Lower lobe of right lung (tissue), 2 donors: ENCODE results near the gene CFLAR. TPM values are rescaled to one million over a fixed set of nuclear protein-coding genes. Genes with fewer than 3 reads are reported as not detected.
A peak's percentile ranks its signal among the peaks of the same experiment; 100 is the strongest.

Experiments
- ATAC-seq, 2 donors: fragments of 200-7000 bp; cut with Tn5 transposase; one replicate each; pipeline ENCODE4 v1.9.1; 2020 to 2022; ENCODE audit warnings: mild to moderate bottlenecking in 2 of 2, moderate library complexity in 2 of 2
- DNase-seq: peaks from one replicate; pipeline ENCODE4 v3.0.0-alpha.2; 2020
- H3K27ac ChIP-seq: fragments of 200-600 bp; one replicate; pipeline ENCODE4 v1.8.0; 2022
- H3K27me3 ChIP-seq: fragments of 200-600 bp; one replicate; pipeline ENCODE4 v1.8.0; 2022; ENCODE audit warnings: low read depth
- H3K36me3 ChIP-seq: fragments of 200-600 bp; one replicate; pipeline ENCODE4 v1.8.0; 2022; ENCODE audit warnings: mild to moderate bottlenecking
- H3K4me1 ChIP-seq: fragments of 200-600 bp; one replicate; pipeline ENCODE4 v1.8.0; 2022
- H3K4me3 ChIP-seq: fragments of 200-600 bp; one replicate; pipeline ENCODE4 v1.8.0; 2022; ENCODE audit warnings: mild to moderate bottlenecking
- H3K9me3 ChIP-seq: fragments of 200-600 bp; one replicate; pipeline ENCODE4 v1.8.0; 2022
- intact Hi-C: fragments of 100-400 bp; cut with DNase I; formaldehyde crosslinking; loops from one replicate; pipeline ENCODE4 v1.11.0; 2022
- total RNA-seq: library from RNA; stranded (reverse); fragmentation: NEBNext Ultra II Directional; extraction: Animal tissue kit (Norgen Biotek cat#: 25700); gene quantifications from one replicate; pipeline ENCODE4 v1.2.1, GENCODE V29; 2021
- TF ChIP-seq, protein P1 (sequence below): fragments of 200-600 bp; IDR thresholded peaks from one replicate; pipeline ENCODE4 v1.8.0; 2022; ENCODE audit warnings: antibody characterized with exemption, mild to moderate bottlenecking
- donor health status: DM: no; HTN: yes; CAD: no; lungs with severe emphysema.

Gene CFLAR
- total RNA-seq, 1 donor from 2014 or later, result 345 TPM

GRCh38 chr2:201191132-201191875, 75.3 kb downstream of the CFLAR start:
- peak; percentile 34 to 47 for ATAC-seq
- H3K27me3 ChIP-seq, result no peaks in the 10 kb centered on the region
- peaks cover 29% of the 10 kb centered on the region for H3K4me1 ChIP-seq
- intact Hi-C loops, result no loop called here
- no peaks in the 10 kb centered on the region for H3K9me3 ChIP-seq
- peak overlapping the region; percentile 42 for H3K27ac ChIP-seq
- no peak overlapping the region for H3K4me3 ChIP-seq
- TF ChIP-seq, protein P1, sequence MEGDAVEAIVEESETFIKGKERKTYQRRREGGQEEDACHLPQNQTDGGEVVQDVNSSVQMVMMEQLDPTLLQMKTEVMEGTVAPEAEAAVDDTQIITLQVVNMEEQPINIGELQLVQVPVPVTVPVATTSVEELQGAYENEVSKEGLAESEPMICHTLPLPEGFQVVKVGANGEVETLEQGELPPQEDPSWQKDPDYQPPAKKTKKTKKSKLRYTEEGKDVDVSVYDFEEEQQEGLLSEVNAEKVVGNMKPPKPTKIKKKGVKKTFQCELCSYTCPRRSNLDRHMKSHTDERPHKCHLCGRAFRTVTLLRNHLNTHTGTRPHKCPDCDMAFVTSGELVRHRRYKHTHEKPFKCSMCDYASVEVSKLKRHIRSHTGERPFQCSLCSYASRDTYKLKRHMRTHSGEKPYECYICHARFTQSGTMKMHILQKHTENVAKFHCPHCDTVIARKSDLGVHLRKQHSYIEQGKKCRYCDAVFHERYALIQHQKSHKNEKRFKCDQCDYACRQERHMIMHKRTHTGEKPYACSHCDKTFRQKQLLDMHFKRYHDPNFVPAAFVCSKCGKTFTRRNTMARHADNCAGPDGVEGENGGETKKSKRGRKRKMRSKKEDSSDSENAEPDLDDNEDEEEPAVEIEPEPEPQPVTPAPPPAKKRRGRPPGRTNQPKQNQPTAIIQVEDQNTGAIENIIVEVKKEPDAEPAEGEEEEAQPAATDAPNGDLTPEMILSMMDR, result no peak
- H3K36me3 ChIP-seq, result peaks cover 64% of the 10 kb centered on the region
- no peak for DNase-seq

DNA sequence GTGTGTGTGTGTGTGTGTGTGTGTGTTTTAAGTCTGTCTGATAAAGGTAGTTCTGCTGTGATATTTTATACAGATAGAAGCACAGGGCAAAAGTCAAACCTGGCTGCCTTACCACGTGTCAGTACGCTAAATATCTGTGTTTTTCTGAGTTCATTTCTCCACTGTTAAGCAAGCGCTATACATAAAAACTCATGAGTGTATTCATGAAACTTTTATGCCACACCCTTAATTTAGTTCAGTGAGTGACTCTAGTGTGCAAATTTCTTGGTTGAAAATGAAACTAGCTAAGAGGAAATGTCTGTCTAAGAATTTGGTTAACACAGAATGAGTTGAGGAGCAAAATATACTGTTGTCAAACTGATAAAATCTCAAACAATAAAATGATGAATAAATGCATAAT, 78.1 kb downstream of the CFLAR start:
- TF ChIP-seq, protein P1, result no peak
- H3K4me3 ChIP-seq, result no peak overlapping the region
- ATAC-seq (peak; percentile 44 to 56), DNase-seq (no peak)
- H3K4me1 ChIP-seq, result peaks cover 29% of the 10 kb centered on the region
- no peaks in the 10 kb centered on the region for H3K9me3 ChIP-seq
- H3K27ac ChIP-seq, result no peak overlapping the region
- no peaks in the 10 kb centered on the region for H3K27me3 ChIP-seq
- peaks cover 70% of the 10 kb centered on the region for H3K36me3 ChIP-seq
- intact Hi-C loops, result no loop called here

DNA sequence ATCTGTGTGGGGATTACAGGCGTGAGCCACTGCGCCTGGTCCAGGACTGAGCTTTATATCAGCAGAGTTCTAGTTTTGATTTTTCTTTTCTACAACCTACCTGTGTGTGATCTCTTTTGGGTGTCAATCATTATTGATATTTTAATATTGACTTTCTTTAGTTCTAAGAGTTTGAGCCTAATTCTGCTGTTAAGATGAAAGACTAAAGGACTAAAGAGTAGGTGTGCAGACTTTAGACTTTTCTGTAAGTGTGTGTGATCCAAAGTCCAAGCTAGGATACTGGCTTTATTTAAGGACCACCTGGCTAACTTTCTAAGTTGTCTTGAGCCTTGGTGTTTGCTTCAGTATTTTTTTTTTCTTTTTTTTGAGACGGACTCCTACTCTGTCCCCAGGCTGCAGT, 79.4 kb downstream of the CFLAR start:
- intact Hi-C loops, result no loop called here
- Histone ChIP-seq H3K36me3 (peaks cover 71% of the 10 kb centered on the region), H3K27ac (no peak overlapping the region), H3K27me3 (no peaks in the 10 kb centered on the region), H3K9me3 (no peaks in the 10 kb centered on the region), H3K4me1 (peaks cover 27% of the 10 kb centered on the region), H3K4me3 (no peak overlapping the region)
- ATAC-seq (no peak), DNase-seq (no peak)
- TF ChIP-seq, protein P1, result no peak

DNA sequence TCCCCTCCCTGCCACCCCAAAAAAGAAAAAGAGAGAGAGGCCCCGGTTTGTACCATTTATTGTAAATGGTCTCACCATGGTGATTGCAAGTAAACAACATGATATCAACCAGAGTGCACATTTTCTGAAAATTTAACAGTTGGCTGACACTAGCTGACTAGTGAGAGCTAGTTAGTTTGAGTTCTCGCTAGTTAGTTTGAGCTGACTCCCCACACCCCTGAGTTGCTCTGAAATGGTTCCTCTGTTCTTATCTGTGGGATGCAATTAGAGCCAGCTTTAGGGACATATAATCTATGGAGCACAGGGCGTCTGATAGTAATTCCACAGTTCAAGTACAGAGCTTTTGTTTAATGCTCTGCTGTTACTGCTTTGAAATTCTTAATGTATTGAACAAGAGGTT, 80.0 kb downstream of the CFLAR start:
- DNase-seq (no peak), ATAC-seq (no peak)
- Histone ChIP-seq H3K27me3 (no peaks in the 10 kb centered on the region), H3K4me1 (peaks cover 21% of the 10 kb centered on the region), H3K4me3 (no peak overlapping the region), H3K27ac (no peak overlapping the region), H3K36me3 (peaks cover 73% of the 10 kb centered on the region), H3K9me3 (no peaks in the 10 kb centered on the region)
- intact Hi-C loops, result no loop called here
- TF ChIP-seq, protein P1, result no peak

GRCh38 chr2:201196803-201197202, 80.8 kb downstream of the CFLAR start:
- ATAC-seq, result no peak
- H3K36me3 ChIP-seq, result peaks cover 79% of the 10 kb centered on the region

More at GRCh38 chr2:201196803-201197202, 80.8 kb downstream of the CFLAR start:
- DNase-seq, result no peak
- Histone ChIP-seq H3K9me3 (no peaks in the 10 kb centered on the region), H3K27ac (no peak overlapping the region), H3K4me1 (peaks cover 13% of the 10 kb centered on the region), H3K27me3 (no peaks in the 10 kb centered on the region), H3K4me3 (no peak overlapping the region)
- TF ChIP-seq, protein P1, result no peak
- intact Hi-C loops, result no loop called here
